Measurements from ENCODE around the gene CCDC59.
A peak's percentile ranks its signal among the peaks of the same experiment; 100 is the strongest.
"Not testable (repeated sequence)": the region's sequence is repeated elsewhere in the genome, so short reads cannot be mapped to it uniquely, and the experiment has no call there.

Gene CCDC59

DNA sequence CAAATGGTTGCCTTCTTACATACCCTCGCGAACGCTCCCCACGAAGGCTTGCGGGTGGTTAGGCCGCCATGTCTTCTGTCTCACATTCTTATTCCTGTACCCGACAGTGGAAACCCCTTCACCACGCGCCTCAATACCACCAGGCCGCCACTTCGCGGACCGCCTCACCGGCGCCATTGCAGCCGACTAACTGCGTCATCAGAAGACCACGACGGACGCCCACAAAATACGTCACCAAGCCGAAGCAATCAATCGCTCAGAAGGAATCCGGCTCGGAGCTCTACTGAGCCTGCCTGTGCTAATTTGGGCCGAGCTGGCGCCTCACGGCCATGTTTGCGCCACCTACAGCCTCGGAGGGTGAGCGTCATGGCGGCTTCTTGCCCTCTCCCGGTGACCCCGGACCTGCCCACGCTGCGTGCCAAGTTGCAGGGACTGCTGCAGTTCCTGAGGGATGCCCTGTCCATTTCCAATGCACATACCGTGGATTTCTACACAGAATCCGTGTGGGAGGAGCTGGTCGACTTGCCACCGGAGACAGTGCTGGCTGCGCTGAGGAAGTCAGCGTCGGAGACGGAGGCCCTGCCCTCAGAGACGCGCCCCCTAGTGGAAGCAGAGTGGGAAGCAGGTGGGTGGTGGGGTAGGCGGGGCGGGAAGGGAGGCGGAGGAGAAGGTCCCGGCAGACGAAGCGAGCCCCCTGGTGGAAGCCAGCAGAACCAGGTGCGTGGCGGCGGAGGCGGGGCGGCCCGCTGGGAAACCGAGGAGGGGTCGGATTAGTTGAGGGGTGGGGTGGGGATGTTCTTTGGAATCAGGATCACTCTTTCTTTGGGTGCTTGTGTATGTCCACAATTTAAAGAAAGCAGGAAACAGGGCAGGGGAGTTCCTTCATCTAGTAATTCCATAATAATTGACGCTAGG is at the start of gene CCDC59, which contains the start of gene METTL25:
TSS of gene CCDC59 (minus strand) at position 188 of the 915 bp plus-strand sequence. CDS start at position 177, 11 bp downstream.
TSS of gene METTL25 (plus strand) at position 330 of the 915 bp plus-strand sequence. CDS start at position 367, 37 bp downstream.
- peak; percentile 96 for DNase-seq

- no peak for DNase-seq
Measured at GRCh38 chr12:82407481-82407880, 49.3 kb upstream of the CCDC59 start.

GRCh38 chr12:82406651-82407050 is 48.5 kb upstream of the CCDC59 start:
- DNase-seq = no peak

DNA sequence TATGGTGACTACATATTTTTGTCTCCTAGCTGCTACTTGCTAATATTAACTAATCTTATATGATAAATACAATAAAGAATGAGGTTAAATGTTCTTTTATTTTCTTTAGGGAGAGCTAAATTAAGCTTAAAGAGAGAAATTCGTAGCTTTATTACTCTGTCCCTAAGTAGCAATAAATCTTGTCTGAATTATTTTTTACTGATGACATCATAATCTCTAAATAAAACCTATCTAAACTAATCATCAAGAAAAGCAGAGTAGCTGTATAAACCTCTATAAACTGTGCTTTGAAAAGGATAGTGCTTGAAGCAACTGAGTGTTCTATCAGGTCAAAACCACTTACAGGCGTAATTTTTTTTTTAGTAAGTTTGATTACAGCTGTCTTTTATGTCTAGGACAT is 42.6 kb upstream of the CCDC59 start:
- DNase-seq = no peak

DNA sequence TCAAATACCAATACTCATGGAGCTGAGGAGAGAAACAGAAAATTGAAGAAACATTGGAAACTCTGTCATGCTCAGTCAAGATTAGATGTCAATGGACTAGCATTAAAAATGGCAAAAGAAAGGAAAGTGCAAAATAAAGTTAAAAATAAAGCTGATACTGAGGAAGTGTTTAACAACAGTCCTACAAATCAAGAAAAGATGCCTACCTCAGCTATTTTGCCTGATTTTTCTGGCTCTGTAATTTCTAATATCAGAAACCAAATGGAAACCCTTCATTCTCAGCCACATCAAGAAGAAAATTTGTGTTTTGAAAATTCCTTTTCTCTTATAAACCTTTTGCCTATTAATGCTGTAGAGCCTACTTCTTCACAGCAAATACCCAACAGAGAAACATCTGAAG is 40.7 kb upstream of the CCDC59 start:
- no peak for DNase-seq

GRCh38 chr12:82383930-82384552 is 25.9 kb upstream of the CCDC59 start:
- peak; percentile 3 for DNase-seq

GRCh38 chr12:82378997-82379396 is 20.8 kb upstream of the CCDC59 start:
- DNase-seq = no peak

DNA sequence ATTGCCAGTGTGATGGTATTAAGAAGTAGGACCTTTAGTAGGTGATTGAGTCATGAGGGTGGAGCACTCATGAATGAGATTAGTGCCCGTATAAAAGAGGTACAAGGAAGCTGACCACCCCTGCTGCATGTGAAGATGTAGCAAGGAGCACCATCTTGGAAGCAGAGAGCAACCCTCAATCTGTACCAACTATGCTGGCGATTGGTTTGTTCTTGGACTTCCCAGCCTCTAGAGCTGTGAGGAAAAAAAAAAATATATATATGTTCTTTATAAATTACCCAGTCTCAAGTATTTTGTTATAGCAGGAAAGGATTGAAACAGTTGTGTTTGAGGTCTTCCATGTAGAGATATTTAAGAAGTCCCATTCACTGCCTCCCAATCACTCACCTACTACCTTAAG is 17.0 kb upstream of the CCDC59 start:
- DNase-seq = no peak

- DNase-seq = no peak
Measured at GRCh38 chr12:82366197-82366596, 8.0 kb upstream of the CCDC59 start.

- DNase-seq = no peak
Measured at GRCh38 chr12:82363990-82364389, 5.8 kb upstream of the CCDC59 start.

DNA sequence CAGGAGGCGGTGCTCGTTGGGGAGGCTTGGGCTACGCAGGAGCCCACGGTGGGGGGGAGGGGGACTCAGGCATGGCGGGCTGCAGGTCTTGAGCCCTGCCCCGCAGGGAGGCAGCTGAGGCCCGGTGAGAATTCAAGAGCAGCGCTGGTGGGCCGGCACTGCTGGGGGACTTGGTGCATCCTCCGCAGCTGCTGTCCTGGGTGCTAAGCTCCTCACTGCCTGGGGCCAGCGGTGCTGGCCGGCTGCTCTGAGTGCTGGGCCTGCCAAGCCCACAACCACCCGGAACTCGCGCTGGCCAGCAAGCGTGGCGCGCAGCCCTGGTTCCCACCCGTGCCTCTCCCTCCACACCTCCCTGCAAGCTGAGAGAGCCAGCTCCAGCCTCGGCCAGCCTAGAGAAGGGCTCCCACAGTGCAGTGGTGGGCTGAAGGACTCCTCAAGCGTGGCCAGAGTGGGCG is 3.3 kb upstream of the CCDC59 start:
- no peak for DNase-seq

- not testable (repeated sequence) for DNase-seq
Measured at GRCh38 chr12:82360834-82361233, 2.6 kb upstream of the CCDC59 start.

DNA sequence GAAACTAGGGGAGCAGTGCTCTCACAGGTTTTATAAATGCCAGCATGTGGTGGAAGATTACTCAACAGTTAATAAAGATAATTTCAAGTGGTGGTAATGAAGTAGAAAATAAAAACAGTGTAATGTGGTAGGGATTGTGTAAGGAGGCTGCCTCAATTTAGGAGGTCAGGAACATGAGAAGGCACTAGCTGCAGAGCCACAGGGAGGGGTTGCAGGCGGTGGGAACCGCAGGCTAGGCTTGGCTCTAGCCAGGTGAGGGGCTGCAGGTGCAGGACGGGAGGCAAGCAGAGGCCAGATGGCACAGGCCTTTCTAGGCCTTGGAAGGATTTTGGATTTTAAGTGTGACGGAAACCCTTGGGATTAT is 910 bp upstream of the CCDC59 start:
- no peak for DNase-seq

DNA sequence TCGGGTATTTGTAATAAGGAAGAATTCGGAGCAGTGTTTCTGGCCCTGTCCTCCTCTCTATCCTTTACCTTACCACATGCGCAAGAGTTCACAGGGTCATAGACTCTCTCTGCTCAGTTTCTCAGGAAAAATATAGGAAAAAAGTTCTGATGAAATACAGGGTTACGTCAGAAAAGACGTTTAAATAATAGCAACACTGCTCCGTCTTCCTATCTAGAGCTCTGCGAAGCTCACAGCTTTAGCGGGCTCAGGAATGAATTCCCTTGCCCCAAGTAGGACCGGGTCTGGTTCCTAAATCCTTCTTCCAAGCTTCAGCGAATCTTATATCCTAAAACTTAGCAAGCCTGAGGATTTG is 365 bp downstream of the CCDC59 start:
- DNase-seq = no peak

DNA sequence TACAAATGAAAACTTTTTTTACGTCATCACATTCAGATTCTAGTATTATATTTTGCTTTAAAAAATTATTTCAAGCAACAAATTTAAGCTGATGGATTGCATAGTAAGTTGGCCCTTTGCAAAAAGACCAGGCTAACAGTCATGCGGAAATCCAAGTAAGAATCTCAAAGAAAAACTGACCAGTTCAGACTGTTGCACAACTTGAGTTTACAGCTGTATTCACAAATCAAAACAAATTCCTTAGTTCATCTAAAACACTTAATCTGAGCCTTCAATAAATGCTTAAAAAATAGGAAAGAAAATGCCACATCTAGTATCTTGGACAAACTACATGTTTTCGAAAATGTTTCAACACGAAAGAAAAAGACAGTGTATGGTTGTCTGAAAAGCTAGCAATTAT is 847 bp downstream of the CCDC59 start:
- DNase-seq = no peak

DNA sequence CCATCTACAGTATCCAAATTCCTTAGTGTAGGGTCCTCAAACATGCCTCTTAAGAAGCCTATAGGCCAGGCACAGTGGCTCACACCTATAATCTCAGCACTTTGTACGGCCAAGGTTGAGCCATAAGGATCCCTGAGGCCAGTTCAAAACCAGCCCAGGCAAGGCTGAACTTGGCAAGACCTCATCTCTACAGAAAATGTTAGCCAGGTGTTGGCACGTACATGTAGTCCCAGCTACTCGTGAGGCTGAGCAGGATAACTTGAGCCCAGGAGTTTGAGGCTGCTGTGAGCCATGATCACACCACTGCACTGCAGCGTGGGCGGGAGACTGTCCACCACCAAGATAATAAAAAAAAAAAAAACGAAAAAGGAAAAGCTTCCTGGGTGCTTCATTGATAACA is 6.8 kb downstream of the CCDC59 start:
- DNase-seq = no peak

- DNase-seq = no peak
Measured at GRCh38 chr12:82350161-82350560, 8.0 kb downstream of the CCDC59 start.

DNA sequence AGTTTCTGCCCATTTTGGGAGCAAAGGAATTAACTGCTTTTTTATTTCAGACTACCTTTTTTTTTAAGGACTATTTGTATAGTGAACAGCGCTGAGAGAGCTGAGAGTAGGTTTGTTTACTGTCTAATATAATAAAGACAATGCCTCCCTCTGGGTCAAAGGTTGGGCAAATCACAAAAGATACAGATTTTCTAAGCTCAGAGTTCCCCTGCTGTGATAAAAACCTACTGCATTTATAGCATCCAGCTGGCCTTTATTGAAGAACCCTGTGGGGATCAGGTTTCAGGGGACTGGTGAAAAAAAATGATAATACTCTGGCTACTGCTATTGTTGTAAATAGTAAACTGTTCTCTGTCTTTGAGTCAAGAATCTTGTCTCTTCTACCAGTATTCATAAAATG is 28.7 kb downstream of the CCDC59 start:
- DNase-seq = no peak

DNA sequence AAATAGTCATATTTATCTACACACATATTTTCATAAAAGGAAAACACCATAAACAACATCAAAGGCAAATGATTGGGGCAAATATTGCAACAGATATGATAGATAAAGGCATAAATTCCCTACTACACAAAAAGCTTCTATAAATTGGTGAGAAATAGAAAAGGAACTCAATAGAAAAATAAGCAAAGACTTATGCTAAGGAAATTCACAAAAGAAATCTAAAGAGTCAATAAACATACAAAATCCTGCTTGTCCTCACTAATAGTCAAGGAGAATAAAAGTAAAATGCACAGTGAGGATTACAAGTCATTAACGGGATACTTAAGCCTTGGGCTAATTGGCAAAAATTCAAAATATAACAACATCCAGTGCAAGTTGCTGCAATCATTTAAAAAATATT is 30.3 kb downstream of the CCDC59 start:
- DNase-seq = no peak

- DNase-seq = peak; percentile 12
Measured at GRCh38 chr12:82326905-82327503, 31.2 kb downstream of the CCDC59 start.

DNA sequence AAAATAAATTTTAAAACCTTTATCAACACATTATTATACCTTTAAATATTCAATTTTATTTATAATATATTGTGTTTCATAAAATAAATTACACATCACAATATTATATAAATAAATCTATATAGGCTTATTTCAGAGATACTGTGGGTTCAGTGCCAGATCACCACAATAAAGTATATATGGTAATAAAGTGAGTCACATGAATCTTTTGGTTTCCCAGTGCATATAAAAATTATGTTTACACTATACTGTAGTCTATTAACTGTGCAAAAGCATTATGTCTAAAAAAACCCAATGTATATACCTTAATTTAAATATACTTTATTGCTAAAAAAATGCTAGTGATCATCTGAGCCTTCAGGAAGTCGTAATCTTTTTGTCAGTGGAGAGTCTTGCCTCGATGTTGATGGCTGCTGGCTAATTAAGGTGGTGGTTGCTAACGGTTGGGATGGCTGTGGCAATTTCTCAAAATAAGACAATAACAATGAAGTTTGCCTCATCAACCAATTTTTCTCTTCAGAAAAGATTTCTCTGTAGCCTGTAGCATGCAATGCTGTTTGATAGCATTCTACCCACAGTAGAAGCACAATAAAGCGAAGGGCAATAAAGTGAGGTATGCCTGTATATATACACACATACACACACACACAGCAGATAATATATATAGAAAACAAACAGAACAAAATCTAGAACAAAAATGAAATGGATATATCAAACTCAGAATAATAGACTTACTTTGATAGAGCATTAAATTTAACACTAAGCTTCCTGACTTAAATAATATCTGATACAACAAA is 32.4 kb downstream of the CCDC59 start:
- DNase-seq = no peak

DNA sequence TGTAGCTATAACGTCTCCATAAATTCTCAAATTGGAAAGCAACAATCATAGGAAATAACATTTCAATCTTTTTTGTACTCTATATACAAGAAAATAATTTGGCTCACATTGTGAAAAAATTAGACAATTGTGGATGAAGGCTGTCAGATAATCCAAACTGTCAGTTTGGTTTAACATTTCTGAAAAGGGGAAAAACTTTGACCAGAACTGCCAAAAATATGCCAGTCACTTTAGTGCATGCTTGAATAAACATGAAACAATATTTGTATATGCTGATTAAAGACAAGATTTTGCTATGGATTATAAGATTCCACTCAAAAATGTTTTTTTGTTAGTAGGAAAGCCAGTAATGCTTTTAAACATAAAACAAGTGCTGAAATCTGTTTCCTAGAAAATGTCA is 38.9 kb downstream of the CCDC59 start:
- DNase-seq = no peak

DNA sequence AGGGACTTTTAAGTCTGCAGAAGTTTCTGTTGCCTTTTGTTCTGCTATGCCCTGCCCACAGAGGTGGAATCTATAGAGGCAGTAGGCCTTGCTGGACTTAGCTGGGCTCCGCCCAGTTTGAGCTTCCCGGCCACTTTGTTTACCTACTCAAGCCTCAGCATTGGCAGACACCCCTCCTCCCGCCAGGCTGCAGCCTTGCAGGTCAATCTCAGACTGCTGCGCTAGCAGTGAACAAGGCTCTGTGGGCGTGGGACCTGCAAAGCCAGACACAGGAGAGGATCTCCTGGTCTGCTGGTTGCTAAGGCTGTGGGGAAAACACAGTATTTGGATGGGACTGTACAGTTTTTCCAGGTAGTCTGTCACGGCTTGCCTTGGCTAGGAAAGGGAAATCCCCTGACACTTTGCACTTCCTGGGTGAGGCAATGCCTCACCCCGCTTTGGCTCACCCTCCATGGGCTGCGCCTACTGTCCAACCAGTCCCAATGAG is 43.7 kb downstream of the CCDC59 start:
- DNase-seq = no peak
